ENCODE data around the gene PNLIPRP1.

PNLIPRP1 gene

DNA sequence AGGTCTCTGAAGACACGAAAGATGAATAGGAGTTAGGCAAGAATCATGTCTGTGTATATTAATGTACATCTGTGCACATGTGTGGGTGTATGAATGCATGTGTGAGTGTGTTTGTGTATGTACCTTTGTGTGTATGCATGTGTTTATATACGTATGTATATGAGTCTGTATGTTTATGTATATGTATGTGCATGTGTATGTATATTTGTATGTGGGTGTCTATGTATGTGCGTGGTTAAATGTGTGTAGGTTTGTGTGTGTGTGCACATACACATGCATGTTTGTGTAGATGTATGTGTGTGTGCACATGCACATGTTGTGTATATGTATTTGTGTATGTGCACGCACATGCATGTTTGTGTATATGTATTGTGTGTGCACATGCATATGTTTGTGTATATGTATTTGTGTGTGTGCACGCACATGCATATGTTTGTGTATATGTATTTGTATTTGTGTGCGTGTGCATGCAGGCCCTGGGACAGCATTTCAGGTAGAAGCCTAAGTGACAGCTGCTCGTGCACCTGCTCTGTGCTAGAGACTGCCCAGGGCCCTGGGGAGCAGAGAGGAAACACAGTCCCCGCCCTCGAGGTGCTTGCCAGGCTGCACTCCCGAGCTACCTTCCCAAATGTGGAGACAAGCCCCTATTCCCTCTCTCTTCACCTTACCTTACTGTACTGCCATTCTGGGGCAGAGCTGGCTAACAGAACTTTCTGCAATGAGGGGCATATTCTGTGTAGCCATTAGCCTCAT, 12.1 kb downstream of the PNLIPRP1 start:
- no peak for DNase-seq

GRCh38 chr10:116606061-116606483, 15.3 kb downstream of the PNLIPRP1 start:
- no peak for DNase-seq

DNA sequence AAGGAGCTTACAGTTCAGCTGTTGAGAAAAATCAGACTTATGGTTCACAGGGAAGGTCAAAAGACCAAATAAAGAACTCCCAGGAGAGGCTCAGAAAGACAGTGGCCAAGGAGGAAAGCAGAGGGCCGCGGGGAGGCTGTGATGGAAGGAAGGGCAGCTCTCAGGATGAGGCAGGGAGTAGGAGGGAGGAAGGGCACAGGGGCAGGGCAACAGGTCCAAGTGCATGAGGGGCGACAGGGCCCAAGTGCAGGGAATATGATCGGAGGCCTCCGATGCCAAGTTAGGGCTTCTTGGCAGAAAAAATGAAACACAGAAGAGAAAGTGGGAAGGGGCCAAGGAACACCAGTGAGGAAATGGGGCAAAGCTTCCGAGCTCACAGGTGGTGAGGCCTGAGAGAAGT, 16.6 kb downstream of the PNLIPRP1 start:
- no peak for DNase-seq

DNA sequence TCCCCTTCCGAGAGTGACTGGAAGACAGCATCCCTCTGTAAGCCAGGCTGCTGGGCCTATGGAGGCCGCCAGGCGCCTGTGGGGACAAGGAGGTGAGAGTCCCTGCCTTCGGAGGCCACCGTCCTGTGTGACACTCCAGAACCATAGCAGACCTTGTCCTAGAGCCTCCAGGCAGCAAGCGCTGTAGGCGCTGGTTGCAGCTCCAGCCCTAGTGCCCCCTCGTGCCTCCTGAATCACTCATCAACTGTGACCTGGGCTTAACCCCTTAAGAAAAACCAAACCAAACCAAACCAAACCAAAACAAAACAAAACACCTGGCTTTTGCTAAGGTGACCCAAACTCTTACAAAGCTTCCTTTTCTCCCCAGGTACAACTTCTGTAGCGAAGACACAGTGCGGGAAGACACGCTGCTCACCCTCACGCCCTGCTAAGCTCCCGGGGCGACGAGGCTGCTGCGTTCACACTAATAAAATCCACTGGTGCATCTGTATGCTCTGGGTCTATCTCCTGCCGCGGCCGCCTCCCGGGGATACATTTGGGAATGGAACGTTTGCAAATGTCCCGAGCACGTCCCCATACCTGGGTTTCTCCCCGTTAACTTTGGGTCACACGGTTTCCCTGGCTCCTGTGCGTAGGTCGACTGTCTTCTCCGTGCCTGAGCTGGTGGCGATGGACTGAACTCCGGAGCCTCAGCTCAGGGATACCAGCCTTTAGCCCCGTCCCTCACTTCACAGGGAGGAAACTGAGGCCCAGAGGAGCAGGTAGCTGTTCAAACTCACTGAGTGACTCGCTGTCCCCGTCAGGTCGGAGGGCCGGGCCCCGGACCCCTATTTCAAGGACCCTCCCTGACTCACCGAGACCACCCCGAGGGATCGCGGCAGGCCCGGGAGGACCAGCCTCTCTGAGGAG, 18.2 kb downstream of the PNLIPRP1 start:
- no peak for DNase-seq

- DNase-seq: no peak
Observed at GRCh38 chr10:116610443-116611152, 19.8 kb downstream of the PNLIPRP1 start.

GRCh38 chr10:116611153-116611545, 20.4 kb downstream of the PNLIPRP1 start:
- no peak for DNase-seq

GRCh38 chr10:116612107-116612769, 21.5 kb downstream of the PNLIPRP1 start:
- DNase-seq: no peak

DNA sequence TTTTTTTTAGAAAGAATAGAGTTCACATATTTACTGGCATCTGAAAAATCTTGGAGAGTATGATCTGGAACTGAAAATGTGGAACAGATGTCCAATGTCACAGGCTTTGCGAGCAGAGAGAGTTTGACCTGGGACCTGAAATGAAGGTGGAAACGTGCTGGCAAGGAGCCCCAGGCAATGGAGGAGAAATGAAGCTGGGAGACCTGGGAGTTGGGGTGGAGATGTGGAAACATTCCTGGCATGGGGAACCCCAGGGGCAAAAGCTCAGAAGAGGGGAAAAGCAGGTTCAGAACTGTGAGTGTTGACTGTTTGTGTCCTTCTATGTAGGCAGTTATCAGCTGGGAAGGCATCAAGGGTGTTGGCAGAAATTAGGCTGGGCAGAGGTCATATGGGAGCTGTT, 22.7 kb downstream of the PNLIPRP1 start:
- no peak for DNase-seq

DNA sequence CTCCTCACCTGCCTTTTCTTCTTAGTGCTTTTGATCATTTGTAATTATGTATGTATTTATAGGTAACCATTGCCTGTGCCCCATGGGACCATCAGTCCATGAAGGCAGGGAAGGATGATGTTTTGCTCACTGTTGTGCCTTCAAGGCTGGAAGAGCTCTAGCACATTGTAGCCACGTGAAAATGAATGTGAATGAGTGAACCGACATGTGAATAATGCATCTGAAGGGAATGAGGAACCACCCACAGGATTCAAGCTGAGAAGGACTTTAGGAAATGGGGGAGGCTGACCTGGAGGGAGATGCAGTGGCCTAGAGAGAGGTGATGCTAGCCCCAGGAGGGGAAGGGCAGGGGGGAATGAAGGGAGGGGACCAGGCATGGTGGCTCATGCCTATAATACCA, 24.0 kb downstream of the PNLIPRP1 start:
- no peak for DNase-seq

DNA sequence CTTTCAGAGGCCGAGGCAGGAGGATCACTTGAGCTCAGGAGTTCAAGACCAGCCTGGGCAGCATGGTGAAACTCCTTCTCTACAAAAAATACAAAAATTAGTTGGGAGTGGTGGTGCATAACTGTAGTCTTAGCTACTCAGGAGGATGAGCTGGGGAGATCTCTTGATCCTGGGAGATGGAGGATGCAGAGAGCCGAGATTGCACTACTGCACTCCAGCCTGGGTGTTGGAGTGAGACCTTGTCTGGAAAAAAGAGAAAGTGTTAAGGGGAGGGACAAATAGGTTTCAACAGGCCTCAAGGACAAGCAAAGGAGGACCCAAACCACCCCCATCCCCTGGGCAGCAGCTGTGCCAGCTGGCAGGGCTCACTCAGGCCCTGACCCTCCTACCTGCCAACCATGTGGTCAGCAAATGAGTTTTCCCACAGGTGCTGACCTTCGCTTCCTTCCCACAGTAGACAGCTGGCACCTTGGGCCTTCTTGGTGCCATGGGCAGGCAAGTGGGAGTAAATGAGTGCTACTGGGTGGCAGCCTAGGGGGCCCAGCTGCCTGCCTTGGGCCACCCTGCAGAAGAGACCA, 24.5 kb downstream of the PNLIPRP1 start:
- DNase-seq: no peak

- DNase-seq: no peak
Observed at GRCh38 chr10:116620423-116621400, 30.0 kb downstream of the PNLIPRP1 start, which contains the start of gene PNLIPRP2. Gene PNLIPRP2, plus strand, starts transcription at chr10:116620953.

- no peak for DNase-seq
Observed at GRCh38 chr10:116621476-116621875, 30.7 kb downstream of the PNLIPRP1 start.

DNA sequence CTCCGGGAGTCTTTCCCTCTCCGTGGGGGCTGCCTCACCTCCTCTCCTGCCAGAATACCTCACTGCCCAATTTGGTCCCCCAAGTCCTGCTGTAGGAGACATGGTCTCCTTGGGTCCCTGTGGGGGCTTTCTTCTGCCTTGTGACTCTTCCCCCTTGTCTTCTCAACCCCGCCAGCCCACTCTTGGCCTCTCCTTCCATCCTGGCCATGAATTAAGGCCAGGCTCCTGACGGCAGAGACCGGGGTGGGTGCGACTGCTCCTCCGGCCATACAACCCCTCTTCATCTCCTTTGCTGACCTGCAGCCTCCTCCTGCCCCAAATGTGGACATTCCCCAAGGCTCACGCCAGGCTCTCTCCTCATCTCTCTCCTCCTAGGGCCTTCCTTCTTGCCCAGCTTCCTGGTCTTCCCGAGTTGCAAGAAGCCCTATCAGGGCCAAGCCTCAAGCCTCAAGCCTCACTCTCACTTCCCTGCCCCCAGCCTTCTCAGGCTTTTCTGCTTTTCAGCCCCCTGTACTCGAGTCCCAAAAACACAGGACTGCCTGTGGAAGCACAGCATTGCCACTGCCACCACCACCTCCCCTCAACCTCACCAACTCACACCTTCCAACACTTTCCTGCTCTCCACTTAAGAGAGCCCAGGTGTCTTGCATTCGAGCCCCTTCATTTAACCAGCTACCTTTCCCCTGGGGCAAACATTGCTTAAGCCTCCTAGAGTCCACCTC, 31.3 kb downstream of the PNLIPRP1 start:
- no peak for DNase-seq

- DNase-seq: no peak
Observed at GRCh38 chr10:116625845-116626244, 35.1 kb downstream of the PNLIPRP1 start.

GRCh38 chr10:116626815-116627214, 36.1 kb downstream of the PNLIPRP1 start:
- DNase-seq: no peak

- no peak for DNase-seq
Observed at GRCh38 chr10:116627386-116627933, 36.7 kb downstream of the PNLIPRP1 start.

DNA sequence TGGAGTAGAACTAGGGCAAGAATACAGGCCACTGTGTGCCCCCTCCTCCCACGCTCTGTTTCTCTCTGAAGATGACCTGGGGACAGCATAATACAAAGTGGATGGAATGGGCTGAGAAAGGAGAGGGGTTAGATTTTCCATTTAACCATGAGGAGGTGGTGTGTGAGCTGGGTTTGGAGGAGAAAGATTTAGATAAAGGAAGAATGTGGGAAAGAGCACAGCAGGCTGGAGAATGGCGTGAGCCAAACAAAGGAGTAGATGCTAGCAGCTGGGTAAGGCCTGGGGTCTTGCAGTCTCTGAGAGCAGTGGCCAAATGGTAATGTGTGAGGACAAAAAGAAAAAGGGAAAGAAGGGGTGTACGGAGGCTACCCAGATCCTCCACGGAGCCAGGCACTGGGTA, 38.6 kb downstream of the PNLIPRP1 start:
- DNase-seq: no peak

- no peak for DNase-seq
Observed at GRCh38 chr10:116630020-116630419, 39.3 kb downstream of the PNLIPRP1 start.

DNA sequence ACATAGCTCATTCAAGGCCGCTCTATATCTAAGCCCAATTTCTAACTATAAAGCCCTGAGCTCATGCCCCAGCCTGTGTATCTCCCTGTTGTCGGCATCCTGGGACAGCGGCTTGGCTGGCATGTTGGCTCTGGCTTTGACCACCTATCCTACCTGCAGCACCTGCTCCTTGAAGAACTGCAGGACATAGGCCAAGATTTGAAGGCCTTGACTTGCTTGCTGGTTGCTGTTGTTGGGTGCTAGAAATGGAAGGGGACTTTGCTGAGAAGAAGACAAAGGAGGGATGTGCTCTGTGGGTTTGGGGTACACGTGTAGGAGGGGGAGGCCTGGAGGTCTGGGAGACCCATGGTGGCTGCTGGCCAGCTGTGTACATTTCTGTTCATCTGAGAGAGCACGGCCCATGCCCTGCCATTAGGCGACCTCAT, 41.1 kb downstream of the PNLIPRP1 start:
- DNase-seq: no peak

GRCh38 chr10:116632596-116633215, 41.9 kb downstream of the PNLIPRP1 start:
- DNase-seq: no peak

Measured in CD4-positive, alpha-beta T cell treated with Interleukin-1 beta for 1 hour (primary cell).